HepG2 (cell line): ENCODE measurements around the gene ROMO1. TPM values are rescaled to one million over a fixed set of nuclear protein-coding genes. Genes with fewer than 3 reads are reported as not detected.

ENCODE experiments used
- DR1 ChIP-seq: sonication (generic); formaldehyde crosslinking; IDR thresholded peaks from 2 replicates; pipeline ENCODE4 v1.8.0; 2021; ENCODE audit warnings: mild to moderate bottlenecking, missing genetic modification reagents, inconsistent platforms
- FIP1L1 ChIP-seq: fragments of 200-400 bp; formaldehyde crosslinking; IDR thresholded peaks from 2 replicates; pipeline ENCODE4 v1.6.1; 2018; ENCODE audit warnings: low read depth, mild to moderate bottlenecking, low read length, moderate library complexity, borderline replicate concordance; ENCODE audit not compliant: insufficient read depth
- FOXP1 ChIP-seq, 2 experiments: fragments of 450-650 bp in 1 of 2; IDR thresholded peaks; 2 replicates each; pipeline ENCODE4 v1.6.1; 2017 to 2018; ENCODE audit warnings: antibody characterized with exemption in 1 of 2
- GATA4 ChIP-seq: sonication (generic); IDR thresholded peaks from 2 replicates; pipeline ENCODE4 v1.6.1; 2016; ENCODE audit warnings: antibody characterized with exemption, low read depth, borderline replicate concordance
- NPAS2 ChIP-seq: sonication (generic); formaldehyde crosslinking; IDR thresholded peaks from 2 replicates; pipeline ENCODE4 v1.8.0; 2022; ENCODE audit warnings: mild to moderate bottlenecking, missing genetic modification reagents, borderline replicate concordance
- SPEN ChIP-seq: sonication (generic); formaldehyde crosslinking; IDR thresholded peaks from 2 replicates; pipeline ENCODE4 v1.5.1; 2020; ENCODE audit warnings: low read depth, mild to moderate bottlenecking, missing genetic modification reagents
- THYN1 ChIP-seq: sonication (generic); formaldehyde crosslinking; IDR thresholded peaks from 2 replicates; pipeline ENCODE4 v1.8.1; 2023; ENCODE audit warnings: low read depth, mild to moderate bottlenecking, moderate library complexity, missing genetic modification reagents, borderline replicate concordance
- TOPORS ChIP-seq: sonication (generic); formaldehyde crosslinking; IDR thresholded peaks from 2 replicates; pipeline ENCODE4 v1.8.0; 2023; ENCODE audit warnings: mild to moderate bottlenecking, missing genetic modification reagents
- U2AF1 ChIP-seq: fragments of 200-400 bp; formaldehyde crosslinking; optimal IDR thresholded peaks from 2 replicates; pipeline ENCODE3; 2017; ENCODE audit warnings: mild to moderate bottlenecking, low read depth, low read length
- UBTF ChIP-seq: sonication (generic); formaldehyde crosslinking; IDR thresholded peaks from 2 replicates; pipeline ENCODE4 v1.4.0; 2020; ENCODE audit warnings: mild to moderate bottlenecking, missing genetic modification reagents
- XBP1 ChIP-seq: sonication (generic); formaldehyde crosslinking; IDR thresholded peaks from 2 replicates; pipeline ENCODE4 v1.5.0; 2020; ENCODE audit warnings: missing genetic modification reagents
- ZNF207 ChIP-seq: fragments of 450-650 bp; IDR thresholded peaks from 2 replicates; pipeline ENCODE4 v1.6.1; 2016; ENCODE audit warnings: antibody characterized with exemption, borderline replicate concordance
- ZNF350 ChIP-seq: sonication (generic); formaldehyde crosslinking; IDR thresholded peaks from 2 replicates; pipeline ENCODE4 v1.4.0; 2020; ENCODE audit warnings: mild to moderate bottlenecking, low read depth, missing genetic modification reagents, borderline replicate concordance
- ZNF577 ChIP-seq: sonication (generic); formaldehyde crosslinking; IDR thresholded peaks from 2 replicates; pipeline ENCODE4 v1.4.0; 2020; ENCODE audit warnings: mild to moderate bottlenecking, low read depth, missing genetic modification reagents, borderline replicate concordance
- ZNF678 ChIP-seq: sonication (generic); formaldehyde crosslinking; IDR thresholded peaks from 2 replicates; pipeline ENCODE4 v1.4.0; 2020; ENCODE audit warnings: mild to moderate bottlenecking, missing genetic modification reagents
- ZNF746 ChIP-seq: sonication (generic); formaldehyde crosslinking; IDR thresholded peaks from 2 replicates; pipeline ENCODE4 v1.8.0; 2022; ENCODE audit warnings: mild to moderate bottlenecking, missing genetic modification reagents
- ZNF747 ChIP-seq: sonication (generic); formaldehyde crosslinking; IDR thresholded peaks from 2 replicates; pipeline ENCODE4 v1.8.1; 2023; ENCODE audit warnings: missing genetic modification reagents, mild to moderate bottlenecking, borderline replicate concordance
- ZNF773 ChIP-seq: sonication (generic); formaldehyde crosslinking; IDR thresholded peaks from 2 replicates; pipeline ENCODE4 v1.4.0; 2020; ENCODE audit warnings: missing genetic modification reagents, borderline replicate concordance
- ZNF878 ChIP-seq: sonication (generic); formaldehyde crosslinking; IDR thresholded peaks from 2 replicates; pipeline ENCODE4 v1.8.1; 2023; ENCODE audit warnings: mild to moderate bottlenecking, missing genetic modification reagents, moderate library complexity
- ZSCAN9 ChIP-seq: IDR thresholded peaks from 2 replicates; pipeline ENCODE4 v1.6.1; 2016; ENCODE audit warnings: borderline replicate concordance
- polyA plus RNA-seq, 8 experiments: library from polyadenylated mRNA; depleted of rRNA in 3 of 8; stranded (reverse) in 7 of 8; unstranded in 1 of 8; fragments of >200 nt; fragmentation: Illumina TruSeq in 4 of 8; extraction: Trizol in 4 of 8; gene quantifications; 2 replicates each; pipeline versions ENCODE4 v1.2.1 to v1.2.3, GENCODE V29; 2011 to 2016; ENCODE audit warnings: low read depth in 4 of 8, missing spikeins in 1 of 8, mixed read lengths in 1 of 8; ENCODE audit not compliant: insufficient read depth in 1 of 8
- total RNA-seq, 5 experiments: library from RNA; depleted of rRNA; stranded (reverse); fragments of >200 nt; fragmentation: Illumina TruSeq; extraction: Trizol; gene quantifications; 2 replicates each; pipeline ENCODE4 v1.2.3, GENCODE V29; 2016; ENCODE audit warnings: low read depth in 1 of 5
- TF ChIP-seq, protein P1 (sequence below): sonication (generic); formaldehyde crosslinking; IDR thresholded peaks from 2 replicates; pipeline ENCODE4 v1.8.1; 2022; ENCODE audit warnings: mild to moderate bottlenecking, missing genetic modification reagents
- TF ChIP-seq, protein P2 (sequence below): IDR thresholded peaks from 2 replicates; pipeline ENCODE4 v1.4.0; 2020; ENCODE audit warnings: mild to moderate bottlenecking, missing genetic modification reagents

Gene ROMO1
- total and polyA plus RNA-seq, 2 of the 13 experiments (the other 11 are each of a cell fraction or from before 2014, with no cell fraction given) = 636 to 755 TPM

- TF ChIP-seq, protein P1, sequence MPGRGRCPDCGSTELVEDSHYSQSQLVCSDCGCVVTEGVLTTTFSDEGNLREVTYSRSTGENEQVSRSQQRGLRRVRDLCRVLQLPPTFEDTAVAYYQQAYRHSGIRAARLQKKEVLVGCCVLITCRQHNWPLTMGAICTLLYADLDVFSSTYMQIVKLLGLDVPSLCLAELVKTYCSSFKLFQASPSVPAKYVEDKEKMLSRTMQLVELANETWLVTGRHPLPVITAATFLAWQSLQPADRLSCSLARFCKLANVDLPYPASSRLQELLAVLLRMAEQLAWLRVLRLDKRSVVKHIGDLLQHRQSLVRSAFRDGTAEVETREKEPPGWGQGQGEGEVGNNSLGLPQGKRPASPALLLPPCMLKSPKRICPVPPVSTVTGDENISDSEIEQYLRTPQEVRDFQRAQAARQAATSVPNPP (CRISPR knock-in tag) = peak; percentile 99
- TF ChIP-seq ZNF678 (CRISPR knock-in tag) = peak; percentile 91; the same call in 1 of the 2 replicates
- TF ChIP-seq ZSCAN9 = peak; percentile 93
- peak; percentile 99 for TF ChIP-seq DR1 (CRISPR knock-in tag)
- TF ChIP-seq ZNF746 = peak; percentile 92
- peak; percentile 72 for TF ChIP-seq GATA4
- TF ChIP-seq ZNF773 (CRISPR knock-in tag) = peak; percentile 98
- TF ChIP-seq NPAS2 (CRISPR knock-in tag) = no peak
- TF ChIP-seq SPEN (CRISPR knock-in tag) = peak; percentile 100
- TF ChIP-seq, protein P2, sequence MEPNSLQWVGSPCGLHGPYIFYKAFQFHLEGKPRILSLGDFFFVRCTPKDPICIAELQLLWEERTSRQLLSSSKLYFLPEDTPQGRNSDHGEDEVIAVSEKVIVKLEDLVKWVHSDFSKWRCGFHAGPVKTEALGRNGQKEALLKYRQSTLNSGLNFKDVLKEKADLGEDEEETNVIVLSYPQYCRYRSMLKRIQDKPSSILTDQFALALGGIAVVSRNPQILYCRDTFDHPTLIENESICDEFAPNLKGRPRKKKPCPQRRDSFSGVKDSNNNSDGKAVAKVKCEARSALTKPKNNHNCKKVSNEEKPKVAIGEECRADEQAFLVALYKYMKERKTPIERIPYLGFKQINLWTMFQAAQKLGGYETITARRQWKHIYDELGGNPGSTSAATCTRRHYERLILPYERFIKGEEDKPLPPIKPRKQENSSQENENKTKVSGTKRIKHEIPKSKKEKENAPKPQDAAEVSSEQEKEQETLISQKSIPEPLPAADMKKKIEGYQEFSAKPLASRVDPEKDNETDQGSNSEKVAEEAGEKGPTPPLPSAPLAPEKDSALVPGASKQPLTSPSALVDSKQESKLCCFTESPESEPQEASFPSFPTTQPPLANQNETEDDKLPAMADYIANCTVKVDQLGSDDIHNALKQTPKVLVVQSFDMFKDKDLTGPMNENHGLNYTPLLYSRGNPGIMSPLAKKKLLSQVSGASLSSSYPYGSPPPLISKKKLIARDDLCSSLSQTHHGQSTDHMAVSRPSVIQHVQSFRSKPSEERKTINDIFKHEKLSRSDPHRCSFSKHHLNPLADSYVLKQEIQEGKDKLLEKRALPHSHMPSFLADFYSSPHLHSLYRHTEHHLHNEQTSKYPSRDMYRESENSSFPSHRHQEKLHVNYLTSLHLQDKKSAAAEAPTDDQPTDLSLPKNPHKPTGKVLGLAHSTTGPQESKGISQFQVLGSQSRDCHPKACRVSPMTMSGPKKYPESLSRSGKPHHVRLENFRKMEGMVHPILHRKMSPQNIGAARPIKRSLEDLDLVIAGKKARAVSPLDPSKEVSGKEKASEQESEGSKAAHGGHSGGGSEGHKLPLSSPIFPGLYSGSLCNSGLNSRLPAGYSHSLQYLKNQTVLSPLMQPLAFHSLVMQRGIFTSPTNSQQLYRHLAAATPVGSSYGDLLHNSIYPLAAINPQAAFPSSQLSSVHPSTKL (CRISPR knock-in tag) = peak; percentile 88
- peak; percentile 71; the same call in 1 of the 2 replicates for TF ChIP-seq FOXP1 (IDR thresholded peaks at IDR 0.05)
- TF ChIP-seq FOXP1 (CRISPR knock-in tag; IDR thresholded peaks at IDR 0.05) = peak; percentile 78
- peak; percentile 99 for TF ChIP-seq ZNF747 (CRISPR knock-in tag)
- TF ChIP-seq THYN1 = peak; percentile 83; the same call in 1 of the 2 replicates
- TF ChIP-seq ZNF350 (CRISPR knock-in tag) = peak; percentile 100
- TF ChIP-seq ZNF878 (CRISPR knock-in tag) = peak; percentile 95
- TF ChIP-seq ZNF207 = peak; percentile 25; the same call in 1 of the 2 replicates
- peak; percentile 87; the same call in 1 of the 2 replicates for TF ChIP-seq TOPORS
- peak; percentile 97 for TF ChIP-seq XBP1 (CRISPR knock-in tag)
- TF ChIP-seq UBTF (CRISPR knock-in tag) = peak; percentile 84
- TF ChIP-seq FIP1L1 = peak; percentile 83; the same call in 1 of the 2 replicates
- peak; percentile 99 for TF ChIP-seq U2AF1
- TF ChIP-seq ZNF577 (CRISPR knock-in tag) = peak; percentile 85; the same call in 1 of the 2 replicates
These were observed 42.9 kb downstream of the ROMO1 start, which contains the start of gene RBM39 (continued) for GRCh38 chr20:35741892-35742740.
